ENCODE data around the gene STARD7. TPM values are rescaled to one million over a fixed set of nuclear protein-coding genes. Genes with fewer than 3 reads are reported as not detected.

The STARD7 gene
- total RNA-seq, 1 donor = 170 TPM

DNA sequence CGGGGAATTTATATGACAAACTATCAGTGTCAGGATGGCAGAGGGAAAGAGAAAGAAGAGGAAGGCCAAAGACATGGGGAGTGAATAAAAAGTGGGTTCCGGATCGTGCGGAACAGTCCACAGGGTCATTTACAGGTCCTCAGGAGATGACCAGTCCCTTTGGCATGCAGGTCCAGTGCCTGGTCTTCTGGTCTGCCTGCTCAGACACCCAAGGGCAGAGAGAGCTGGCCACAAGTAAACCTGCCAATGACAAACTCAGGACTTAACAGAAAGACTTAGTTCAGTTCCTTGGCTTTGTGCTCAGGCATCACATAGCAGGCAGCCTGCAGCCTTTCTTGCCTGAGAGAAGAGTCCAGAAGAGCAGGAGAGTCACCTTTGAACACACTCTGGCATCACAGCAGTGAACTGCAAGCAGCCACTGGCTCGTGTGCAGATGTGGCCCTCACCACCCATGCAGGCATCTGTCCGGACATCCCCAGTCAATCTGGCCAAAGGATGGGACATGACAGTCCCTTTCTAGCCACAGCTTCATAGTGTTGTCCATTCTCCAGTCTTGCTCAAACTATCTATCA, 43.2 kb upstream of the STARD7 start:
- peak; percentile 90 for DNase-seq (ENCODE audit: low read depth)
- TF ChIP-seq, protein P1, sequence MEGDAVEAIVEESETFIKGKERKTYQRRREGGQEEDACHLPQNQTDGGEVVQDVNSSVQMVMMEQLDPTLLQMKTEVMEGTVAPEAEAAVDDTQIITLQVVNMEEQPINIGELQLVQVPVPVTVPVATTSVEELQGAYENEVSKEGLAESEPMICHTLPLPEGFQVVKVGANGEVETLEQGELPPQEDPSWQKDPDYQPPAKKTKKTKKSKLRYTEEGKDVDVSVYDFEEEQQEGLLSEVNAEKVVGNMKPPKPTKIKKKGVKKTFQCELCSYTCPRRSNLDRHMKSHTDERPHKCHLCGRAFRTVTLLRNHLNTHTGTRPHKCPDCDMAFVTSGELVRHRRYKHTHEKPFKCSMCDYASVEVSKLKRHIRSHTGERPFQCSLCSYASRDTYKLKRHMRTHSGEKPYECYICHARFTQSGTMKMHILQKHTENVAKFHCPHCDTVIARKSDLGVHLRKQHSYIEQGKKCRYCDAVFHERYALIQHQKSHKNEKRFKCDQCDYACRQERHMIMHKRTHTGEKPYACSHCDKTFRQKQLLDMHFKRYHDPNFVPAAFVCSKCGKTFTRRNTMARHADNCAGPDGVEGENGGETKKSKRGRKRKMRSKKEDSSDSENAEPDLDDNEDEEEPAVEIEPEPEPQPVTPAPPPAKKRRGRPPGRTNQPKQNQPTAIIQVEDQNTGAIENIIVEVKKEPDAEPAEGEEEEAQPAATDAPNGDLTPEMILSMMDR (IDR thresholded peaks at IDR 0.05; ENCODE audit: insufficient read depth, low read length) = no peak
- no peak overlapping the region for H3K4me3 ChIP-seq (ENCODE audit: low read depth, low read length)

DNA sequence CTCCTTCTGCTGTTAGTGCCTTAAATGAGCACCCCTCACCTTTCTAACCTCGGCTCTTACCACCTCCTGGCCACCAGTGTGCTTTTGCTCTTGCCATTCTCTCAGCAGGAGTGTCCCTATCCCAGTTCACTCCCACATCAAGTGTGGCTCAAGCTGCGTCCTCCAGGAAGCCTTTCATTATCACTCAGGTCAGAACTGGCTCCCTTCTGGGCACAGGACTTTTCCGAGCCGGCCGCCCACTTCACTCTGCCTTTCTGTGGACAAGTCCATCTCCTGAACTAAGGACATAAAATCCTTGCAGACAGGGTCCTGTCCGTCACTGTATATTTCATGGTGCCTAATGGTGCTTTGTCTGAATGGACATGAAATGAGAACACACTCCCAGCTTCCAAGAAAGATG, 41.6 kb upstream of the STARD7 start:
- no peak for DNase-seq (ENCODE audit: low read depth)
- H3K4me3 ChIP-seq (ENCODE audit: low read depth, low read length) = no peak overlapping the region
- TF ChIP-seq, protein P1 (IDR thresholded peaks at IDR 0.05; ENCODE audit: insufficient read depth, low read length) = no peak

DNA sequence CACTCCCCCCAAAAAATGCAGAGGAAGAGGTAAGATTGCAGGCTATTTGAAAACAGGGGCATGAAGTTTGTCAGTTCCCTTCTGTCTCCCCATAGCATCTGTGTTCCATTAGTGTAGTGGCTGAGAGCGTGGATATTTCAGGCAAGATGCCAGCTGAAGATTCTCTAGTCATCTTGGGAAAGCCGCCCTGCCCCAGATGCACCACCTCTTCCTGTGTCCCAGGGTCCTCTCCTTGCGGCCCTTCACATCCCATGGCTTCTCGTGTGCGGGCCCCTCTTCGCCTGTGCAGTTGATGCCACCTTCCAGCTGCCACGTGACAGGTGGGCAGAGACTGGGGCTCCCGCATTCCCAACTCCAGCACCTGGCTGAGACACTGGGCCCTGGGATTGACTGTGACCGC, 41.0 kb upstream of the STARD7 start:
- H3K4me3 ChIP-seq (ENCODE audit: low read depth, low read length) = no peak overlapping the region
- TF ChIP-seq, protein P1 (IDR thresholded peaks at IDR 0.05; ENCODE audit: insufficient read depth, low read length) = no peak
- peak; percentile 67 for DNase-seq (ENCODE audit: low read depth)

DNA sequence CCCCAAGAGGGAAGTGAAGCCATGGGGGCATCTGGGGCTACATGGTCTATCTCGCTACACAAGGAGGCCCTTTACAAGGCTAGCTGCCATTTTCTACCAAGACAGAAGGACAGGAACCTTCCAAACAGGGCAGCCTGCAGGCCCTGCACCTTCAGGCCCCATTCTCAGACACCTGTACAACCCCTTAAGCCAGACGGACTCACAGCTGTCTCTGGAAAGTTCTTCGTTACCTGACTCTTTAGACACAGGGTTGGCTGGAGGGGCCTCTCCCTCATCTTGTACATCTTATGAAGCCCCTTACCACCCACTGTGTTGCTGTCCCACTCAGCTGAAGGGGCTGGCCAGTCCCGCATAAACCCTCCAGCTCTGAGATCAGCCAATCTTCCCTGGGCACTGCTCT, 40.0 kb upstream of the STARD7 start:
- TF ChIP-seq, protein P1 (IDR thresholded peaks at IDR 0.05; ENCODE audit: insufficient read depth, low read length) = no peak
- no peak overlapping the region for H3K4me3 ChIP-seq (ENCODE audit: low read depth, low read length)
- no peak for DNase-seq (ENCODE audit: low read depth)

DNA sequence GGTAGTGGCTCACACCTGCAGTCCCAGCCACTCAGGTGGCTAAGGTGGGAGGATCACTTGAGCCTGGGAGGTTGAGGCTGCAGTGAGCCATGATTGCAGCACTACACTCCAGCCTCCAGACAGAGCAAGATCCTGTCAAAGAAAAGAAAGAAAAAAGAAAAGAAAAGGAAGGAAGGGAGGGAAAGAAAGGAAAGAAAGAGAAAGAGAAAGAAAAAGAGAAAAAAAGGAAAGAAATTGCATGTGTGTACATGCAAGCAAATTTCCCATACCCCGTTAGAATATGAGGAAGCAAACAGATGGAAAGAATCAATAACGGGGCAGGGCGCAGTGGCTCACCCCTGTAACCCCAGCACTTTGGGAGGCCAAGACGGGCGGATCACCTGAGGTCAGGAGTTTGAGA, 39.3 kb upstream of the STARD7 start:
- no peak overlapping the region for H3K4me3 ChIP-seq (ENCODE audit: low read depth, low read length)
- TF ChIP-seq, protein P1 (IDR thresholded peaks at IDR 0.05; ENCODE audit: insufficient read depth, low read length) = no peak
- DNase-seq (ENCODE audit: low read depth) = no peak

DNA sequence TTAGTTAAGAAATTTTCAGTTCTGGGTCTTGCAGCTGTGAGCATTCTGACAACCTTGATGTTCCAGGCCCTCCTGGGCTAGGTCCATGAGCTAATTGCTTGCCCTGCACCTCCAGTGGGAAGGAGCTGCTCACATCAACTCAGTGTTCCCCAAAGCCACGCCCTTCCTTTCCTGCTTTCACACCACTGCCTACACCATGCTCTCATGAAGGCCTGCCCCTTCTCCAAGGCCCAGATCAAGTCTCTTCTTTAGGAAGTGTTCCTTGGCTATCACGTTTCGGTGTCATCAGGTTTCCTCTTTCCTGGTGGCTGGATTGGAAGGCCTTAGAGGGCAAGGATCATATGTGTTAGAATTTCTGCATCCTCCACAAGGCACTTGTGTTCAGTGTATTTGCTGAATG, 38.4 kb upstream of the STARD7 start:
- no peak for DNase-seq (ENCODE audit: low read depth)
- TF ChIP-seq, protein P1 (IDR thresholded peaks at IDR 0.05; ENCODE audit: insufficient read depth, low read length) = no peak
- H3K4me3 ChIP-seq (ENCODE audit: low read depth, low read length) = no peak overlapping the region

Measured in fibroblast of the aortic adventitia (primary cell).